HG02571 (cell line): Measurements from ENCODE around the gene PPP2R2C.

Experiments used
- ATAC-seq: cut with Tn5 transposase; IDR thresholded peaks from one replicate; pipeline ENCODE4 v1.9.1; 2021; ENCODE audit warnings: mild to moderate bottlenecking, moderate library complexity; ENCODE audit not compliant: unreplicated experiment

PPP2R2C gene

GRCh38 chr4:6367371-6367851 lies 105.0 kb downstream of the PPP2R2C start:
- no peak for ATAC-seq

- ATAC-seq, result no peak
Observed at GRCh38 chr4:6366581-6366980, 105.8 kb downstream of the PPP2R2C start.

GRCh38 chr4:6365545-6366086 lies 106.8 kb downstream of the PPP2R2C start:
- ATAC-seq, result no peak

- ATAC-seq, result no peak
Observed at GRCh38 chr4:6364581-6364980, 107.8 kb downstream of the PPP2R2C start.

GRCh38 chr4:6364146-6364545 lies 108.3 kb downstream of the PPP2R2C start:
- no peak for ATAC-seq

GRCh38 chr4:6362896-6363295 lies 109.5 kb downstream of the PPP2R2C start:
- no peak for ATAC-seq

GRCh38 chr4:6362243-6362885 lies 110.0 kb downstream of the PPP2R2C start:
- ATAC-seq, result no peak

- ATAC-seq, result no peak
Observed at GRCh38 chr4:6361076-6361784, 111.2 kb downstream of the PPP2R2C start.

GRCh38 chr4:6360385-6360784 lies 112.0 kb downstream of the PPP2R2C start:
- ATAC-seq, result no peak

- ATAC-seq, result no peak
Observed at GRCh38 chr4:6359536-6360308, 112.7 kb downstream of the PPP2R2C start.

GRCh38 chr4:6357476-6357875 lies 114.9 kb downstream of the PPP2R2C start:
- ATAC-seq, result no peak

GRCh38 chr4:6356076-6356560 lies 116.3 kb downstream of the PPP2R2C start:
- no peak for ATAC-seq

- ATAC-seq, result no peak
Observed at GRCh38 chr4:6355052-6355451, 117.4 kb downstream of the PPP2R2C start.

- no peak for ATAC-seq
Observed at GRCh38 chr4:6354626-6355025, 117.8 kb downstream of the PPP2R2C start.

GRCh38 chr4:6354119-6354518 lies 118.3 kb downstream of the PPP2R2C start:
- ATAC-seq, result no peak

GRCh38 chr4:6352031-6352692 lies 120.3 kb downstream of the PPP2R2C start:
- no peak for ATAC-seq

GRCh38 chr4:6351246-6352000 lies 121.0 kb downstream of the PPP2R2C start:
- no peak for ATAC-seq

- ATAC-seq, result no peak
Observed at GRCh38 chr4:6350646-6351045, 121.8 kb downstream of the PPP2R2C start.

GRCh38 chr4:6349896-6350603 lies 122.4 kb downstream of the PPP2R2C start:
- no peak for ATAC-seq
